ENCODE results near the gene C1QTNF1. TPM values are rescaled to one million over a fixed set of nuclear protein-coding genes. Genes with fewer than 3 reads are reported as not detected.

C1QTNF1 gene
- total and polyA plus RNA-seq, 8 donors, result 2.9 to 20.3 (median 12.7) TPM

DNA sequence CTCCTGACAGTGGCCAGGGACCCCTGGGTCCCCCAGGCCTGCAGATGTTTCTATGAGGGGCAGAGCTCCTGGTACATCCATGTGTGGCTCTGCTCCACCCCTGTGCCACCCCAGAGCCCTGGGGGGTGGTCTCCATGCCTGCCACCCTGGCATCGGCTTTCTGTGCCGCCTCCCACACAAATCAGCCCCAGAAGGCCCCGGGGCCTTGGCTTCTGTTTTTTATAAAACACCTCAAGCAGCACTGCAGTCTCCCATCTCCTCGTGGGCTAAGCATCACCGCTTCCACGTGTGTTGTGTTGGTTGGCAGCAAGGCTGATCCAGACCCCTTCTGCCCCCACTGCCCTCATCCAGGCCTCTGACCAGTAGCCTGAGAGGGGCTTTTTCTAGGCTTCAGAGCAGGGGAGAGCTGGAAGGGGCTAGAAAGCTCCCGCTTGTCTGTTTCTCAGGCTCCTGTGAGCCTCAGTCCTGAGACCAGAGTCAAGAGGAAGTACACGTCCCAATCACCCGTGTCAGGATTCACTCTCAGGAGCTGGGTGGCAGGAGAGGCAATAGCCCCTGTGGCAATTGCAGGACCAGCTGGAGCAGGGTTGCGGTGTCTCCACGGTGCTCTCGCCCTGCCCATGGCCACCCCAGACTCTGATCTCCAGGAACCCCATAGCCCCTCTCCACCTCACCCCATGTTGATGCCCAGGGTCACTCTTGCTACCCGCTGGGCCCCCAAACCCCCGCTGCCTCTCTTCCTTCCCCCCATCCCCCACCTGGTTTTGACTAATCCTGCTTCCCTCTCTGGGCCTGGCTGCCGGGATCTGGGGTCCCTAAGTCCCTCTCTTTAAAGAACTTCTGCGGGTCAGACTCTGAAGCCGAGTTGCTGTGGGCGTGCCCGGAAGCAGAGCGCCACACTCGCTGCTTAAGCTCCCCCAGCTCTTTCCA is 25.1 kb downstream of the C1QTNF1 start:
- Histone ChIP-seq H3K4me1 (peaks cover 0 to 19% (median 15%) of the 10 kb centered on the region in 4 donors), H3K4me3 (no peak overlapping the region), H3K9me3 (peaks cover 0 to 9% (median 3%) of the 10 kb centered on the region in 4 donors), H3K36me3 (peaks cover 0 to 11% (median 0%) of the 10 kb centered on the region in 4 donors), H3K27ac (no peak overlapping the region), H3K27me3 (peaks cover 0 to 28% (median 0%) of the 10 kb centered on the region in 3 donors)
- intact Hi-C loops (cut with DNase I; ENCODE audit: low total_unique reads), result no loop called here
- 87 to 90% (median 89%) methylated on average over 20 to 21 of the region's 21 CpGs for WGBS, 5 donors
- TF ChIP-seq POLR2AphosphoS5 (IDR thresholded peaks at IDR 0.05) (no peak), EP300 (IDR thresholded peaks at IDR 0.05) (no peak), POLR2A (IDR thresholded peaks at IDR 0.05) (no peak)
- TF ChIP-seq, protein P1, sequence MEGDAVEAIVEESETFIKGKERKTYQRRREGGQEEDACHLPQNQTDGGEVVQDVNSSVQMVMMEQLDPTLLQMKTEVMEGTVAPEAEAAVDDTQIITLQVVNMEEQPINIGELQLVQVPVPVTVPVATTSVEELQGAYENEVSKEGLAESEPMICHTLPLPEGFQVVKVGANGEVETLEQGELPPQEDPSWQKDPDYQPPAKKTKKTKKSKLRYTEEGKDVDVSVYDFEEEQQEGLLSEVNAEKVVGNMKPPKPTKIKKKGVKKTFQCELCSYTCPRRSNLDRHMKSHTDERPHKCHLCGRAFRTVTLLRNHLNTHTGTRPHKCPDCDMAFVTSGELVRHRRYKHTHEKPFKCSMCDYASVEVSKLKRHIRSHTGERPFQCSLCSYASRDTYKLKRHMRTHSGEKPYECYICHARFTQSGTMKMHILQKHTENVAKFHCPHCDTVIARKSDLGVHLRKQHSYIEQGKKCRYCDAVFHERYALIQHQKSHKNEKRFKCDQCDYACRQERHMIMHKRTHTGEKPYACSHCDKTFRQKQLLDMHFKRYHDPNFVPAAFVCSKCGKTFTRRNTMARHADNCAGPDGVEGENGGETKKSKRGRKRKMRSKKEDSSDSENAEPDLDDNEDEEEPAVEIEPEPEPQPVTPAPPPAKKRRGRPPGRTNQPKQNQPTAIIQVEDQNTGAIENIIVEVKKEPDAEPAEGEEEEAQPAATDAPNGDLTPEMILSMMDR (IDR thresholded peaks at IDR 0.05), result no peak
- DNase-seq, result no peak

DNA sequence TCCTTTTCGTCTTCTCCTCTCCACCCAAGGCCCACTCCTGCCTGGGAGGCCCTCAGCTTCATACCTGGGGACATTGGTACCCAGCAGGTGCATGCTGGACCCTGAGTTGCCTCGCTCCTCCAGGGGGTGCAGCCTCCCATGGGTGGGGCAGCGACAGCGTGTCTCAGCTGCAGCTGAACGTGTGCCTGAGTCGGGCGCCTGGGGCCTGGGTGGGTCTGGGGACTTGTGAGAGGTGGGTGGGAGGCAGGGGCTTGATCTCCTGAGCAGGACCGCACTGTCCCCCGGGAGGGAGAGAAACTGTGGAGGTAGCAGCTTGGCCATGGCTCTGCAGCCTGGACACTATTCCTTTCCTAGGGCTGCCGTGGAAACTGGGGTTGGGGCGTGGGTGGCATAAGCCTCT is 25.9 kb downstream of the C1QTNF1 start:
- intact Hi-C loops (cut with DNase I; ENCODE audit: low total_unique reads), result no loop called here
- H3K4me3 ChIP-seq, result no peak overlapping the region
- H3K27ac ChIP-seq, result no peak overlapping the region
- peaks cover 0 to 17% (median 9%) of the 10 kb centered on the region in 4 donors for H3K9me3 ChIP-seq
- H3K36me3 ChIP-seq, result peaks cover 0 to 11% (median 0%) of the 10 kb centered on the region in 4 donors
- TF ChIP-seq EP300 (IDR thresholded peaks at IDR 0.05) (no peak), POLR2AphosphoS5 (IDR thresholded peaks at IDR 0.05) (no peak), POLR2A (IDR thresholded peaks at IDR 0.05) (no peak)
- TF ChIP-seq, protein P1 (IDR thresholded peaks at IDR 0.05), result no peak
- DNase-seq, result no peak
- peaks cover 0 to 19% (median 15%) of the 10 kb centered on the region in 4 donors for H3K4me1 ChIP-seq
- peaks cover 0 to 26% (median 0%) of the 10 kb centered on the region in 3 donors for H3K27me3 ChIP-seq
- WGBS, 5 donors, result 86 to 95% (median 91%) methylated on average over 11 of the region's 11 CpGs

DNA sequence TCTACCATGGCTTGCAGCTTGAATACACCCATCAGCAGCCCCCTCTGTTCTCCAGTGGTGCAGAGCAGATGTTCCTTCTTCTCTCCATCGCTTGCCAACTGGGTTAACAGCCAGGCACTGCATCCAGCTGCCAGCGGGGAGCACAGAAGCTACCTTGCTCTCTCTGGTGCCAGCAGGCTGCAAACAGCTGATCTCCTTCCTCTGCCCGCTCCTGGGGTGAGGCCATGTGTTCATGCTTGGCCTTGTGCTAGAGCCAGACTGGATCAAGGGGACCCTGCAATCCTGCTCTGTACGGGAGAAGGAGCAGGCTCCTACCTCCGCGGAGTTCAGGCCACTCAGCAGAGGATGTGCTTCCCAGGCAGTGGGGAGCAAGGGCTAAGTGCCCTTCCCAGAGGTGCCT is 26.6 kb downstream of the C1QTNF1 start:
- no peak overlapping the region for H3K27ac ChIP-seq
- H3K36me3 ChIP-seq, result peaks cover 0 to 11% (median 0%) of the 10 kb centered on the region in 4 donors
- WGBS, 5 donors, result 80 to 94% (median 85%) methylated on average over 5 to 6 of the region's 6 CpGs
- no peak for DNase-seq
- H3K27me3 ChIP-seq, result peaks cover 0 to 19% (median 0%) of the 10 kb centered on the region in 3 donors
- H3K4me1 ChIP-seq, result peaks cover 0 to 19% (median 13%) of the 10 kb centered on the region in 4 donors
- H3K4me3 ChIP-seq, result no peak overlapping the region
- TF ChIP-seq POLR2A (IDR thresholded peaks at IDR 0.05) (no peak), POLR2AphosphoS5 (IDR thresholded peaks at IDR 0.05) (no peak), EP300 (IDR thresholded peaks at IDR 0.05) (no peak)
- TF ChIP-seq, protein P1 (IDR thresholded peaks at IDR 0.05), result no peak
- H3K9me3 ChIP-seq, result peaks cover 0 to 17% (median 9%) of the 10 kb centered on the region in 4 donors
- intact Hi-C loops (cut with DNase I; ENCODE audit: low total_unique reads), result no loop called here

DNA sequence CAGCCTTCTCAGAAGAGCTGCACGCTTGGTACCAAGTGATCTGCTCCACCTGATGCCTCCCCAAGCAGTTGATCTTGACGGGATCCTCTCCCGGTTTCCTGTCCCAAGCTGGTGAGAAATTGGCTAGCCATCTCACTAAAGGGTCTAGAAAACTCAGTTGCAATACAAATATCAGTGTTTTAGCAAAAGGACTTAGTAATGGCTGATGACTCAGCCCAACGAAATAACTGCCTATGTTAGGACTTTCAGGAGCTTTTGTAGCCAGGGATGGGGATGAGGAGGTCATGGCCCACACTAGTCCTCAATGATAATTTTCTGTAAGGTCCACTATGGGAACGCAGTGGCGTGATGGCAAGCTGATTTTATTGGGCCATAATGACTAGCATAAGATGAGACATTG is 27.3 kb downstream of the C1QTNF1 start:
- TF ChIP-seq POLR2A (IDR thresholded peaks at IDR 0.05), result no peak
- TF ChIP-seq, protein P1 (IDR thresholded peaks at IDR 0.05), result no peak
- TF ChIP-seq POLR2AphosphoS5 (IDR thresholded peaks at IDR 0.05), result no peak
- TF ChIP-seq EP300 (IDR thresholded peaks at IDR 0.05), result no peak
- no peak overlapping the region for H3K4me3 ChIP-seq
- no peak overlapping the region for H3K27ac ChIP-seq
- DNase-seq, result no peak
- H3K9me3 ChIP-seq, result peaks cover 0 to 17% (median 9%) of the 10 kb centered on the region in 4 donors
- peaks cover 0 to 19% (median 5%) of the 10 kb centered on the region in 4 donors for H3K4me1 ChIP-seq
- intact Hi-C loops (cut with DNase I; ENCODE audit: low total_unique reads), result no loop called here
- H3K36me3 ChIP-seq, result peaks cover 0 to 11% (median 0%) of the 10 kb centered on the region in 4 donors
- 73 to 84% (median 77%) methylated on average over 6 of the region's 6 CpGs for WGBS, 5 donors
- H3K27me3 ChIP-seq, result peaks cover 0 to 16% (median 0%) of the 10 kb centered on the region in 3 donors
